A204.1 (cell line): Measurements from ENCODE around the gene ERAL1.
"Not testable (repeated sequence)": the region's sequence is repeated elsewhere in the genome, so short reads cannot be mapped to it uniquely, and the experiment has no call there.

Experiments used
- FAIRE-seq: peaks from 2 replicates; lab custom pipeline; 2012; peaks lifted over from hg19 to GRCh38; lab: Jason Lieb, UNC

ERAL1 gene

GRCh38 chr17:28899212-28899815 lies 44.5 kb downstream of the ERAL1 start:
- no peak for FAIRE-seq

DNA sequence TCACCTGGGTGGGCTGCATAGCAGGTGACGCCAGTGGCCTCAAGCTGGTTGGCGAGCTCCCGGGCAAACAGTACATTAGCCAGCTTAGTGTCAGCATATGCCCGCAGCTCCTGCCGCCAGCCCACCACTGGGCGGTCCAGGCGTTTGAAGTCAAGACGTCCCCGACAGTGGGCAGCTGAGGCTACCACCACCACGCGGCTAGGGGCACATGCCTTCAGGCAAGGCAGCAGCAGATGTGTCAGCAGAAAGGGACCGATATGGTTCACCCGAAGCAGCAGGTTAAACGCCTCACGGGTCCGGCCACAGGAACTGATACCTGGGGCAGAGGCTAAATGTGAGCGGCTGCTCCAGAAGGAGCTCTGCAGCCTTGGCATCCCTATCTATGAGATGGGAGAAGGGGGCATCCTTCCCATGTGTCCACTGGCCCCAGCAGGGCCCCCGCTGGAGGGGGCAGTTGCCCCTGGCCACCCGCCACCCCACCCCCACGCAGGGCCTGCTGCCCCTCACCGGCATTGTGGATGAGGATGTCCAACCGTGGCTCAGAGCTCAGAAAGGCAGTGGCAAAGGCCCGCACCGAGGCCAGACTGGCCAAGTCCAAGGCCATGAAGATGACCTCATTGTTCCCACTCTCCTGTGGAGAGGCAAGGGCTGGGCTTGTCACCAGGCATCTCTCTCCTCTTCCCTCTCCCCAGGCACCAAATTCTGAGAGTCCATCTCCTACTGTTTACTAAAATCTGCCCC lies 46.3 kb downstream of the ERAL1 start:
- no peak for FAIRE-seq

DNA sequence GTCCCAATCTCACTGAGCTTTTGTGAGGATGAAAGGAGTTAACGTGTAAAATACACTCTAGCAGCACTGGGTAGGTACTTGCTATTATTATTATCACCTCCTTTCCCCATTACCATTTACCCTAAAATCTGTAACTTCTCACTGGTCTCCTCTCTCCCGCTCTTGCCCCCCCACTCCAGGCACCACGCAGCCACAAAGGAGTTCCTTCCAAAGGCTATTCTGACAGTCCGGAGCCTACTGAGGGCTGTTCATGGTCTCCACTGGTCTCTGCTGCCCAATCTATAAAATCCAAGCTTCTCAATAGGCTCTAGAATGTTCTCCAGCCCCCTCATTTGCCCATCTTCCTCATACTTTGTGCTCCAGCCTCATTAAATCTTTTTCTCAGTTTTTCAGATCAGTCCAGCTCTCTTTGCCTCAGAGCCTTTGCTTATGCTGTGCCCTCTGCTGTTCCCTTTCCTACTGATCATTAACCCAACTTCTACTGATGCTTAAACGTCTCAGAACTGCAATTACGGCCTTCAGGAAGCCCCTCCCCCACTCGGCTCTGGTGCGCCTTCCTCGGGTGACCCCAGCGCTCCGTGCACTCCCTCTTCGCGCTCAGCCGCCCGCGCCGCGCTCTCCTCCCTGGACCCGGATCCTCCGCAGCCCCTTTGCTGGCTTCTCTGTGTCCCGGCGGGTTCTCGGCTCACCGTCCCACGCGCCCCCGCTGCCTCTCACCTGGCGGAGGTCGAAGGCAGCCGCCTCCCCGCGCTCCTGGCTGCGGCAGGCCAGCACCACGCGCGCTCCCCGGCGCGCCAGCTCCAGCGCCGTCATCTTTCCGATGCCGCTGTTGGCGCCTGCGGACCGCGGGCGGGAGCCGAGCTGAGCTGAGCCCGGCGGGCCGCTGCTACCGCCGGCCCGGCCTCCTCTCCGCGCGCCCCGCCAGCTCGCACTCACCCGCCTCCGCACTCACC lies 47.3 kb downstream of the ERAL1 start:
- no peak for FAIRE-seq

- no peak for FAIRE-seq
These were observed 48.2 kb downstream of the ERAL1 start, which contains the start of gene DHRS13 for GRCh38 chr17:28902819-28903545. DHRS13 (minus strand) TSS chr17:28903079; CDS start chr17:28902944, 135 bp downstream.

DNA sequence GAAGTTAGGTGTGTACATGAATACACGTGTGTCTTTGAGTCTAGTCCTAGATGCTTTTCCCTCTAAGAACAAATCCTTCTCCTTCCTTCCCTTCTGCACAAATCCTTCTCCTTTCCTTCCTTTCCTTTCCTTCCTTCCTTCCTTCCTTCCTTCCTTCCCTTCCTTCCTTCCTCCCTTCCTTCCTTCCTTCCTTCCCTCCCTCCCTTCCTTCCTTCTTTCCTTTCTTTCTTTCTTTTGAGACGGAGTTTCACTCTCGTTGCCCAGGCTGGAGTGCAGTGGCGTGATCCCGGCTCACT lies 48.7 kb downstream of the ERAL1 start:
- FAIRE-seq: not testable (repeated sequence)

- FAIRE-seq: no peak
These were observed 50.0 kb downstream of the ERAL1 start for GRCh38 chr17:28904800-28905199.

DNA sequence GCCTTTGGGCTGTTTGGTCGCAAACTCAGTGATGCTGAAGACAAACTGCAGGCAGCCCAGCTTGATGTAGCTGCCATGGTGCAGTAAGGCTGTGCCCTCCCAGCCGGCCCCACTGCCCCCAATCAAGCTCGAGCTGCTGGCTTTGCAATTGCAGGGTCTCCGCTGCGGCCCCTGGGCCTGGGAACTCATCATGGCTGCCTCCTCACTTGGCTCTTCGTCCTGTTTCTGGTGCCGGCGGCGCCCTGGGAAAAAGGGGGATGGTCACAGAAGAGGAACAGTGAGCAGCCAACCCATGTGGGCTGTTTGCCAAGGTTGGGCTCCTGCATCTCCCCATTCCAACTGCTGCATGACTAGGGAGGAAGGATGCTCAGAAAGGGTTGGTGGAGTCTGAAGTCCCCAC lies 51.5 kb downstream of the ERAL1 start:
- FAIRE-seq: no peak

GRCh38 chr17:28906706-28907438 lies 52.1 kb downstream of the ERAL1 start:
- no peak for FAIRE-seq

GRCh38 chr17:28907709-28908475 lies 53.1 kb downstream of the ERAL1 start:
- FAIRE-seq: no peak

GRCh38 chr17:28908640-28909167 lies 53.9 kb downstream of the ERAL1 start:
- FAIRE-seq: no peak

GRCh38 chr17:28910534-28910933 lies 55.7 kb downstream of the ERAL1 start:
- no peak for FAIRE-seq
